HG02610 (cell line): ENCODE data around the gene TDRD3.

Source experiments
- ATAC-seq: cut with Tn5 transposase; IDR thresholded peaks from one replicate; pipeline ENCODE4 v1.9.1; 2021; ENCODE audit warnings: mild to moderate bottlenecking, moderate library complexity; ENCODE audit not compliant: unreplicated experiment

The TDRD3 gene

GRCh38 chr13:60572003-60572798, 175.2 kb downstream of the TDRD3 start:
- ATAC-seq: no peak

DNA sequence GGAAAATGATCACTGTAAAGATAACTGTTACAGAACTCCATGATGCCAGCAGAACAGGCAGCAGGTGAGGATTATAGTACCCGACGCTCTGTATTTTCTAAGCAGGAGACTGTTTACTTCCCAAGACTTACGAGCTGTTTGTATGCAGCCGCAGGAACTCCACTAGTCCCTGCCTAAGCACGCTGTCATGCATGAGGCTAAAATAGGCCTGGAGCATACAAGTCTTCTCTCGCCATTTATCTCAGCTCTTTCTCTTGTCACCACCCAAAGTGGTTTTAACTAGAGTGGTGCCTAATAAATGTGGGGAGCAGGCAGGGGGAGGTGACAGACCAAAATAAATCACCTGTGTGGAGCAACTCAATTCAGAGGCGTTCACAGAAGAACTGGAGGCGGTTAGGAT, 175.8 kb downstream of the TDRD3 start:
- no peak for ATAC-seq

DNA sequence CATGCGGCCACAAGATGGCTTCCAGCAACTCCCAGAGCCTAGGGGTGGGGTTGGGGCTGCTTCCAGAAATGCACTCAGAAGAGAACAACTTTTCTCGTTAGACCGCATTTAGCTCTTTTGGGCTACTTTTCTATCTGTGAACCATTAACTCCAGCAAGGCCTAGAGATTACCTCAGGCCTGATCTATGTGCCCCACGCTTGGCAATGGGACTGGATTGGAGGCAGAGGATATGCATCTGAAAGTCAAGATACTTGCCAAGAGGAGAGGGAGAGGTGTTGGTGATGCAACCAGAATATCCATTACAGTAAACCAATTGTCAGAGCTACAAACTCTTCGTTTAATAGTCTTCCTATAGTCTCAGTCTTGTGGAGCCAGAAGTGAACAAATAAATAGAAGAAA, 177.7 kb downstream of the TDRD3 start:
- ATAC-seq: no peak

- no peak for ATAC-seq
Observed at GRCh38 chr13:60575142-60575541, 178.1 kb downstream of the TDRD3 start.

DNA sequence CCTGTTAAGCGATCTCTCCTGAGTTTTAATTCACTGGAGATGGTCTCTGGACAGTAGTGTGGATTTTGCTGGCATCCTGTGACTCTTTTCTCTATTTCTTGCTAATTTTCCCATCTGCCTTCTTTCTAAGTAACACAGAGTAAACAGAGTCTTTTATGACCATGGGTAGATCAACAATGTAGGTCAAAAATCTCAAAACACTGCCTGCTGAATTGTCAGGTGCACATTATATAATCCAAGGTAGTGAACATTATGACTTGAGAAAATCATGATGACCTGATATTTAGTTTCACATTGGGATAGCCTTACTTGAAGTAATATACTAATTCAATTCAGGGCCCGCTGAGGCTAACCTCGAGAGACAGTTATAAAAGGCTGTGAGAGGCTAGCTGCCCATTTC, 180.7 kb downstream of the TDRD3 start:
- ATAC-seq: no peak

DNA sequence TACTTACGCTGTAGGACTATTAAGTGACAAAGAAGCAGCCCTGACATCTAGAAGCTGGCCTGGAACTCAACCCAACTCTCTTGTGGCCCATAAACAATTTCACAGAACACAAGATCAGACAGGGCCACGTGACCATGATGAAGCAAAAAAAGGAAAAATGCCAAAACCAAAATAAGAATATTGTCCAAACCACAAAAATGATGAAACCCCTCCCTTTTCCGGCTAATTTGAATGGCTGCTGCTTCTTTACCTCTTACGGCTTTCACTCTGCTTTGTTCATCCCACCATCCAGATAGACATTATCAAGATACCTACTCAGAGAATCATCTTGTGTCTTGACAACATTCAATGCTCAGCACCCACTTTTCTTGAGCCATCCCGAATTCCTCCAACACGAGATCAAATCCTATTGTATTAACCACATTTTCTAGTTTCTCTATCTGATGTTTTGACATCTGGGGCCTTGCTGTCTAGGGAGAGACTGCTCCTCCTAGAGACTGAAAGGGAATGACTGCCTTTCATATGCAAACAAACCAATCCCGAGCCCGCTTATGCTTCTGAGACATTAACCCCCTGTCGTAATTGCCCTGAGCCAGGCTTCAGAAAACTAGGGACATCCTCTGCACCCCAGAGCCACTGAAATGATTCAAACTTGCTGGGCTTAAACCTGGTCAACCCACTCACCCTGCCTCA, 186.3 kb downstream of the TDRD3 start:
- ATAC-seq: no peak

GRCh38 chr13:60583911-60584753, 187.1 kb downstream of the TDRD3 start:
- ATAC-seq: no peak

GRCh38 chr13:60584976-60585375, 188.0 kb downstream of the TDRD3 start:
- ATAC-seq: no peak

DNA sequence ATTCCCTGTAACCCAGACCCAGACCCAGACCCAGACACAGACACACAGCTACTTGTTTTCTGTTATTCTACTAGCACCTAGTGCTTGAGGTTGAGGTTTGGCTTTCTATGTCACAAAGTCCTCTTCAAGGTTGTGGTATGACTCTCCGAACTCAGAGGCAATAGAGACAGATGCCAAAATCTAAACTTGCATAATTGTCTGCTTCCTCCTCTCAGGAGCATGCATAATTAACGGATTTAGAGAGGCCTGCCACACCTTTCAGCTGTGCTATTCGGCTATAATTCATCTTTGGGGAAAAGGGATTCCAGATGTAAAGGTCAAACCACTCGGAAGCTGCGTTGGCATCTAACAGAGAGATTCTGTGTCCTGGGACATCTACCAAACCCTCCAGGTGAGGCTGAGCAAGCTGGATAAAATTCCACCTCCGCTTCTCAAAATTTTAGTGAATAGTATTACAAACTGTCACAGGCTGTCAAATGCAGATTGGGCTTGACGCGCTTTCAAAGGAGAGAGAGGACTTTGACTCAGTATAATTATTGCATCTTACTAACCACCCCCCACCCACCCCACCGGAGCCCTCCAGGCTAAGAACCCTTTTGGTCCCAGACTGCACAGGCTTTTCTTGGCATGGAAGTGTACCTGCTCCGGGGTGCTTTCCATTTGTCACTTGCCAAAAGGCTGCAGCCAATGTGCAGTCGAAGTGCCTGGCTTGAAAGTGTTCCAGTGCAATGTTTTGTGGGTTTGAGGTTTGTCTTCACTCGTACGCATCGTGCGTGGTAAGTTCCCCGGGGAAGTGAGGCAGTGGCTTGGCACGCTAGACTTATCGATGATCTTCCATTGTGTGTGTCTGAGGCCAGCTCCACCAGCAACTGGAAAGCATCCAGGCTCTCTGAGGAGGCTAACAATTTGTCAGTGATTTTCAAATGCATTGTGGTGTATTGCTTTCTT, 194.1 kb downstream of the TDRD3 start:
- ATAC-seq: no peak

GRCh38 chr13:60603049-60603448, 206.0 kb downstream of the TDRD3 start:
- no peak for ATAC-seq

DNA sequence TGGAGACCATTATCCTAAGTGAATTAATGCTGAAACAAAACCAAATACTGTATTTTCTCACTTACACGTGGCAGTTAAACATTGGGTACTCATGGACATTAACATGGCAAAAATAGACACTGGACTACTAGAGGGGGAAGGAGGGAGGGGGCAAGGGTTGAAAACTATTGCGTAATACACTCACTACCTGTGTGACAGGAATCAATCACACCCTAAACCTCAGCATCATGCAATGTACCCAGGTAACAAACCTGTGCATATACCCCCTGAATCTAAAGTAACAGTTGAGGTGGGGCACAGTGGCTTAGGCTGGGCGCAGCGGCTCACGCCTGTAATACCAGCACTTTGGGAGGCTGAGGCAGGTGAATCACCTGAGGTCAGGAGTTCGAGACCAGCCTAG, 207.0 kb downstream of the TDRD3 start:
- ATAC-seq: no peak

- no peak for ATAC-seq
Observed at GRCh38 chr13:60608954-60609353, 211.9 kb downstream of the TDRD3 start.

GRCh38 chr13:60611523-60611922, 214.5 kb downstream of the TDRD3 start:
- no peak for ATAC-seq

- no peak for ATAC-seq
Observed at GRCh38 chr13:60612593-60612992, 215.6 kb downstream of the TDRD3 start.

- ATAC-seq: no peak
Observed at GRCh38 chr13:60613080-60613479, 216.1 kb downstream of the TDRD3 start.

DNA sequence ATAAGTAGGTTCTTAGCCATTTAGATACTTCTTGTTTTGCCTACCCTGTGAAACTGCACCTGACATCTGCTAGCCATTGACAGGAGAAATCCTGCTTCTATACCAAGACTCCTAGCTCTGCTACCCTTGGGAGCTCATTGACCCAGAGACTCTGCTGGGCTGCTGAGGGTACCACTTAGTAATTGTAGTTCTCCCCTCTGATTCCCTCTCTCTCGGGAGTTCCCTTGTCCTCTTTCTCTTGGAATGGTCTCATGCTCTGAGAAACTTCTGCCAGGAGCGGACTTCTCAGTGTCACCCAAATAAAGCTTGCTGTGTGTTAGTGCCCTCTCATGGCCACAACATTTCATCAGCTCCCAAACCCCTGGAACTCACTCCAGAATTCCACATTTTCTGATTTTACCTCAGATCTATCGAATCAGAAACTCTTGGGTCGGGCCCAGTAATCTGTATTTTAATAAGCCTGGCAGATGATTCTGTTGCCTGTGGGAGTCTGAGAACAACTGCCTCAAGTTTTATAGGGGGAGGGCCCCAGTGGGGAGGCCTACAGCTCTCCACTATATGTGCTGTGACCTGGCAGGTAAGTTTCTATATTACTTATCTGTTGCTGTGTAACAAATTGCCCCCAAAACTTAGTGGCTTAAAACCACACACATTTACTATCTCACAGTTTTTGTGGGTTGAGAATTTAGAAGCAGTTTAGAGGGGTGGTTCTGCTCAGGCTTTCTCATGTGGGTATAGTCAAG, 221.1 kb downstream of the TDRD3 start:
- no peak for ATAC-seq

GRCh38 chr13:60619461-60619860, 222.4 kb downstream of the TDRD3 start:
- no peak for ATAC-seq

DNA sequence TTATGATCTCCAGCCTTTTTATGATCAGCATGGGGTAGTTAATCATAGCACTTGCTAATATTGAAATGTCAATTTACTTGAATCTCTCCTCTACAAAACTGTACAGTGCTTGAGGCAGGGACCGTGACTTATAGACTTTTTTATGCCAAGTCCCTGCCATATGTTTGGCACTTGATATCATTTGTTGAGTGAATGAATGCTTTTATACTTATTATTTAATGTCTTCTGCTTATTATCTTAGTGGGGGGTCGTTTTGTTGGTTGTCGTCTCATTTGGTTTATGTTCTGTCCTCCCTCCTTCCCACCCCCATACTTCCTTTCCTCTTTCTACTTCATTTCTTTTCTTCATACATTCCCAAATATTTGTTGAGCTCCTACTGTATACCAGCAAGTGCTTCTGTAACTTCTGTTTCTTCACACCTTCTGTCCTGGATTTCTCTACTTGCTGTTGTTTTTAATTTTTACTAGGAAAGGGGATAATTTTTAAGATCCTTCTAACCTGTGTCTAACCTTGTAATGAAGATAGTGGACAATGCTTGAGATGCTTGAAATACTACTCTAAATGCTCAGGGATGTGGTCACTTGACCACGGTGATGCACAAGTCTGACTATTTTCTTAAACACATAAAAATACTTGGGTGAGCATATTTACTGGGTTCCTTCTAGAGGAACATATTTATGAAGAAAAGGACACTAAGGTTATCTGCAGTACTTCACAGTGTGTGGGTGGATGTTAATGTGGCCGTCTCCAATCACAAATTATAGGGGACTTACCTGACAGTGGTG, 223.8 kb downstream of the TDRD3 start:
- ATAC-seq: no peak

DNA sequence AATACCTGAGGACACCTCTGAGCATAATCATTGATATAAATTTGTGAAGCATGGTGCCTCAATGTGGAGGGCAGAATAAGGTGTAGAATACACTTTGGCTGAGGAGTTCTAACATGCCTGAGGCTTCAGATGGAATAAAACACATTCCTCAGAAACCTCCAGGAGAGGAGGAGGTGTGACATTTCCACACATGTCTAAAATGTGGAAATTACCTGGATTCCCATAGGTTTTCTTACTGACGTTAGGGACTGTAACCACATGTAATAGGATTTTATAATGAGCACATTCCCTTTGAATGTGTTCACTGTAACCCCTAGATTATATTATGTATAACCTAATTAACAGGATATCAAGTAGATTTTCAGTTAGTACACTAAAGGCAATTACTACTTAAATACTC, 226.1 kb downstream of the TDRD3 start:
- no peak for ATAC-seq
